ENCODE data around the gene GSE1.

GSE1 gene

GRCh38 chr16:85616607-85617321 is 3.6 kb downstream of the GSE1 start:
- FAIRE-seq (no peak), DNase-seq (ENCODE audit: low spot score) (no peak)

- DNase-seq (ENCODE audit: low spot score): no peak
- FAIRE-seq: no peak
Measured at GRCh38 chr16:85617948-85618347, 4.8 kb downstream of the GSE1 start.

GRCh38 chr16:85618521-85618920 is 5.4 kb downstream of the GSE1 start:
- no peak for FAIRE-seq
- no peak for DNase-seq (ENCODE audit: low spot score)

- FAIRE-seq (no peak), DNase-seq (ENCODE audit: low spot score) (no peak)
Measured at GRCh38 chr16:85619101-85619891, 6.2 kb downstream of the GSE1 start.

GRCh38 chr16:85620374-85620773 is 7.3 kb downstream of the GSE1 start:
- FAIRE-seq: no peak
- no peak for DNase-seq (ENCODE audit: low spot score)

GRCh38 chr16:85621698-85622428 is 8.7 kb downstream of the GSE1 start:
- DNase-seq (ENCODE audit: low spot score) (no peak), FAIRE-seq (no peak)

GRCh38 chr16:85622683-85623082 is 9.6 kb downstream of the GSE1 start:
- DNase-seq (ENCODE audit: low spot score) (no peak), FAIRE-seq (no peak)

GRCh38 chr16:85623250-85623649 is 10.1 kb downstream of the GSE1 start:
- DNase-seq (ENCODE audit: low spot score) (no peak), FAIRE-seq (no peak)

GRCh38 chr16:85623997-85624601 is 11.0 kb downstream of the GSE1 start:
- no peak for FAIRE-seq
- DNase-seq (ENCODE audit: low spot score): no peak

- FAIRE-seq: no peak
Measured at GRCh38 chr16:85624646-85625045, 11.5 kb downstream of the GSE1 start.

GRCh38 chr16:85625053-85625452 is 11.9 kb downstream of the GSE1 start:
- FAIRE-seq (no peak), DNase-seq (ENCODE audit: low spot score) (no peak)

More at GRCh38 chr16:85624646-85625045, 11.5 kb downstream of the GSE1 start:
- no peak for DNase-seq (ENCODE audit: low spot score)

GRCh38 chr16:85625485-85626117 is 12.5 kb downstream of the GSE1 start:
- DNase-seq (ENCODE audit: low spot score) (no peak), FAIRE-seq (no peak)

- no peak for DNase-seq (ENCODE audit: low spot score)
- FAIRE-seq: no peak
Measured at GRCh38 chr16:85626191-85626981, 13.3 kb downstream of the GSE1 start.

GRCh38 chr16:85627089-85627488 is 14.0 kb downstream of the GSE1 start:
- DNase-seq (ENCODE audit: low spot score): no peak
- FAIRE-seq: no peak

- no peak for DNase-seq (ENCODE audit: low spot score)
- no peak for FAIRE-seq
Measured at GRCh38 chr16:85627526-85628264, 14.6 kb downstream of the GSE1 start.

GRCh38 chr16:85628265-85628556 is 15.1 kb downstream of the GSE1 start:
- DNase-seq (ENCODE audit: low spot score): no peak
- FAIRE-seq: no peak

- FAIRE-seq (no peak), DNase-seq (ENCODE audit: low spot score) (no peak)
Measured at GRCh38 chr16:85628645-85629044, 15.5 kb downstream of the GSE1 start.

GRCh38 chr16:85629326-85629725 is 16.2 kb downstream of the GSE1 start:
- DNase-seq (ENCODE audit: low spot score) (no peak), FAIRE-seq (no peak)

GRCh38 chr16:85629853-85630252 is 16.7 kb downstream of the GSE1 start:
- FAIRE-seq: no peak
- no peak for DNase-seq (ENCODE audit: low spot score)

GRCh38 chr16:85631230-85631629 is 18.1 kb downstream of the GSE1 start:
- DNase-seq (ENCODE audit: low spot score): no peak
- no peak for FAIRE-seq

Data from urothelium cell line (cell line).